ENCODE results near the gene ITIH2. TPM values are rescaled to one million over a fixed set of nuclear protein-coding genes. Genes with fewer than 3 reads are reported as not detected.
A peak's percentile ranks its signal among the peaks of the same experiment; 100 is the strongest.

Gene ITIH2
- total RNA-seq, 1 experiment from 2014 or later: 13.3 TPM

- Histone ChIP-seq H3K4me1 (peaks cover 16% of the 10 kb centered on the region), H3K27me3 (replicated peaks; ENCODE audit: control insufficient read depth, insufficient read depth, low read length) (no peaks in the 10 kb centered on the region), H3K9me3 (no peaks in the 10 kb centered on the region), H3K36me3 (ENCODE audit: control insufficient read depth, insufficient read depth, low read length) (no peaks in the 10 kb centered on the region), H3K4me3 (ENCODE audit: low read depth, low read length) (0 out of 2 replicates have a peak overlapping the region, but pooled peaks have one; percentile 8)
- intact Hi-C loops (cut with micrococcal nuclease; ENCODE audit: unreplicated experiment): loop anchor here (5.0 kb wide), 1 partner anchor 83 kb away; the partner anchor contains the start of genes ATP5F1C and KIN
- no peak overlapping the region for H3K4me3 Mint-ChIP-seq (ENCODE audit: unreplicated experiment)
- H3K36me3 Mint-ChIP-seq (ENCODE audit: insufficient read depth, unreplicated experiment): no peaks in the 10 kb centered on the region
- H3K27me3 Mint-ChIP-seq (ENCODE audit: insufficient read depth, unreplicated experiment): no peaks in the 10 kb centered on the region
- H3K9me3 Mint-ChIP-seq (ENCODE audit: unreplicated experiment): peaks cover under 1% of the 10 kb centered on the region
- CTCF ChIA-PET: interaction anchor here (2.5 kb wide), 1 partner anchor 17 kb away, joined by 10 read pairs; no protein-coding TSS in a partner anchor
- POLR2A ChIA-PET: no interaction called here
- no peak overlapping the region for H3K27ac Mint-ChIP-seq (ENCODE audit: unreplicated experiment)
- H3K4me1 Mint-ChIP-seq (ENCODE audit: low read depth, unreplicated experiment): peaks cover 11% of the 10 kb centered on the region
- BruUV-seq (replicated peaks): no TSS peak
- TF ChIP-seq CTCF (IDR thresholded peaks at IDR 0.05; ENCODE audit: insufficient read depth in 1 of 2, low read depth in 1 of 2, low read length in 1 of 2, severe bottlenecking in 1 of 2, unreplicated experiment in 1 of 2): no peak
- DNase-seq: no peak
These were observed 1.2 kb downstream of the ITIH2 start for GRCh38 chr10:7704071-7705016.

GRCh38 chr10:7705341-7705740 lies 2.2 kb downstream of the ITIH2 start:
- intact Hi-C loops (cut with micrococcal nuclease; ENCODE audit: unreplicated experiment): no loop called here
- CTCF ChIA-PET: interaction anchor here (0.6 to 0.7 kb wide), 2 partner anchors 164 to 165 kb away, joined by 3 to 4 read pairs; no protein-coding TSS in a partner anchor
- BruUV-seq (replicated peaks): no TSS peak
- Mint-ChIP-seq H3K4me3 (ENCODE audit: unreplicated experiment) (no peak overlapping the region), H3K9me3 (ENCODE audit: unreplicated experiment) (no peaks in the 10 kb centered on the region), H3K27ac (ENCODE audit: unreplicated experiment) (no peak overlapping the region), H3K4me1 (ENCODE audit: low read depth, unreplicated experiment) (peaks cover 11% of the 10 kb centered on the region), H3K36me3 (ENCODE audit: insufficient read depth, unreplicated experiment) (no peaks in the 10 kb centered on the region), H3K27me3 (ENCODE audit: insufficient read depth, unreplicated experiment) (no peaks in the 10 kb centered on the region)
- H3K4me3 ChIP-seq (ENCODE audit: low read depth, low read length): no peak overlapping the region
- TF ChIP-seq CTCF (IDR thresholded peaks at IDR 0.05; ENCODE audit: insufficient read depth in 1 of 2, low read depth in 1 of 2, low read length in 1 of 2, severe bottlenecking in 1 of 2, unreplicated experiment in 1 of 2): no peak
- POLR2A ChIA-PET: no interaction called here
- H3K36me3 ChIP-seq (ENCODE audit: control insufficient read depth, insufficient read depth, low read length): no peaks in the 10 kb centered on the region
- no peak for DNase-seq
- H3K27me3 ChIP-seq (replicated peaks; ENCODE audit: control insufficient read depth, insufficient read depth, low read length): no peaks in the 10 kb centered on the region
- H3K9me3 ChIP-seq: no peaks in the 10 kb centered on the region
- peaks cover 16% of the 10 kb centered on the region for H3K4me1 ChIP-seq

GRCh38 chr10:7706534-7707073 lies 3.5 kb downstream of the ITIH2 start:
- H3K27me3 Mint-ChIP-seq (ENCODE audit: insufficient read depth, unreplicated experiment): no peaks in the 10 kb centered on the region
- H3K4me1 Mint-ChIP-seq (ENCODE audit: low read depth, unreplicated experiment): peaks cover 11% of the 10 kb centered on the region
- H3K4me3 Mint-ChIP-seq (ENCODE audit: unreplicated experiment): no peak overlapping the region
- POLR2A ChIA-PET: no interaction called here
- Histone ChIP-seq H3K36me3 (ENCODE audit: control insufficient read depth, insufficient read depth, low read length) (no peaks in the 10 kb centered on the region), H3K27me3 (replicated peaks; ENCODE audit: control insufficient read depth, insufficient read depth, low read length) (no peaks in the 10 kb centered on the region), H3K9me3 (no peaks in the 10 kb centered on the region), H3K4me1 (peaks cover 7% of the 10 kb centered on the region; the same call in 1 of the 2 replicates), H3K4me3 (ENCODE audit: low read depth, low read length) (no peak overlapping the region)
- no peak overlapping the region for H3K27ac Mint-ChIP-seq (ENCODE audit: unreplicated experiment)
- TF ChIP-seq CTCF (IDR thresholded peaks at IDR 0.05; ENCODE audit: insufficient read depth in 1 of 2, low read depth in 1 of 2, low read length in 1 of 2, severe bottlenecking in 1 of 2, unreplicated experiment in 1 of 2): no peak
- CTCF ChIA-PET: interaction anchor here (0.6 to 1.7 kb wide), 2 partner anchors 20 to 373 kb away, joined by 3 to 5 read pairs; no protein-coding TSS in a partner anchor
- intact Hi-C loops (cut with micrococcal nuclease; ENCODE audit: unreplicated experiment): no loop called here
- H3K36me3 Mint-ChIP-seq (ENCODE audit: insufficient read depth, unreplicated experiment): no peaks in the 10 kb centered on the region
- no peaks in the 10 kb centered on the region for H3K9me3 Mint-ChIP-seq (ENCODE audit: unreplicated experiment)
- BruUV-seq (replicated peaks): no TSS peak
- no peak for DNase-seq

Measured in Caco-2 (cell line).